Neuronal stem cell (in vitro differentiated cells): ENCODE results near the gene RPLP1.

ENCODE experiments used
- DNase-seq: peaks from one replicate; pipeline ENCODE4 v3.0.0-alpha.2; 2013; ENCODE audit warnings: low spot score
- H2AFZ ChIP-seq: one replicate; pipeline ENCODE4 v1.6.1; 2013; ENCODE audit warnings: mild to moderate bottlenecking, low read length, inconsistent platforms
- H2AK5ac ChIP-seq: 2 replicates; pipeline ENCODE4 v1.6.1; 2013; ENCODE audit warnings: low read depth, mild to moderate bottlenecking, inconsistent platforms, low read length, moderate library complexity, mixed read lengths
- H2BK120ac ChIP-seq: 2 replicates; pipeline ENCODE4 v1.6.1; 2013; ENCODE audit warnings: low read depth, mild to moderate bottlenecking, inconsistent platforms, low read length, moderate library complexity, mixed read lengths
- H2BK12ac ChIP-seq: one replicate; pipeline ENCODE4 v1.6.1; 2013; ENCODE audit warnings: low read length, inconsistent platforms
- H2BK15ac ChIP-seq: 2 replicates; pipeline ENCODE4 v1.6.1; 2013; ENCODE audit warnings: mild to moderate bottlenecking, low read length, inconsistent platforms, mixed read lengths
- H2BK5ac ChIP-seq: one replicate; pipeline ENCODE4 v1.6.1; 2013; ENCODE audit warnings: inconsistent platforms, mild to moderate bottlenecking, low read length, moderate library complexity
- H3K14ac ChIP-seq: one replicate; pipeline ENCODE4 v1.6.1; 2013; ENCODE audit warnings: low read length, inconsistent platforms
- H3K18ac ChIP-seq: 2 replicates; pipeline ENCODE4 v1.6.1; 2013; ENCODE audit warnings: low read length, inconsistent platforms
- H3K23ac ChIP-seq: 2 replicates; pipeline ENCODE4 v1.6.1; 2013; ENCODE audit warnings: low read depth, mild to moderate bottlenecking, mixed read lengths, low read length, inconsistent platforms; ENCODE audit not compliant: poor library complexity
- H3K27ac ChIP-seq: replicated peaks from 3 replicates; pipeline ENCODE4 v1.5.1; 2013; ENCODE audit warnings: low read length, inconsistent platforms
- H3K27me3 ChIP-seq, 3 experiments: 2 replicates each; pipeline ENCODE4 v1.6.1; 2013; ENCODE audit warnings: low read length in 3 of 3, mild to moderate bottlenecking in 2 of 3, inconsistent platforms in 1 of 3, low read depth in 1 of 3, mixed read lengths in 1 of 3, moderate library complexity in 1 of 3; ENCODE audit not compliant: control insufficient read depth in 3 of 3, insufficient read depth in 3 of 3
- H3K36me3 ChIP-seq, 2 donors: replicated peaks in 1 of 2; 2 replicates each; pipeline ENCODE4 v1.6.1; 2013; ENCODE audit warnings: low read length in 2 of 2; ENCODE audit not compliant: control insufficient read depth in 2 of 2, insufficient read depth in 2 of 2
- H3K4ac ChIP-seq: 2 replicates; pipeline ENCODE4 v1.6.1; 2013; ENCODE audit warnings: inconsistent platforms, mild to moderate bottlenecking, low read length, moderate library complexity
- H3K4me1 ChIP-seq, 2 donors: 1 replicate in 1 of 2; 2 replicates in 1 of 2; pipeline ENCODE4 v1.6.1; 2013; ENCODE audit warnings: low read length in 2 of 2, low read depth in 1 of 2; ENCODE audit not compliant: control insufficient read depth in 2 of 2, insufficient read depth in 1 of 2
- H3K4me2 ChIP-seq: one replicate; pipeline ENCODE4 v1.6.1; 2013; ENCODE audit warnings: mild to moderate bottlenecking, low read length, inconsistent platforms; ENCODE audit not compliant: insufficient read depth, poor library complexity, severe bottlenecking
- H3K4me3 ChIP-seq, 2 donors: 2 replicates each; pipeline ENCODE4 v1.5.1; 2013; ENCODE audit warnings: low read length in 2 of 2, mild to moderate bottlenecking in 2 of 2, inconsistent platforms in 1 of 2, moderate library complexity in 1 of 2
- H3K79me1 ChIP-seq: one replicate; pipeline ENCODE4 v1.6.1; 2013; ENCODE audit warnings: low read depth, mild to moderate bottlenecking, inconsistent platforms, low read length, moderate library complexity
- H3K9ac ChIP-seq: one replicate; pipeline ENCODE4 v1.6.1; 2013; ENCODE audit warnings: mild to moderate bottlenecking, low read depth, low read length, inconsistent platforms; ENCODE audit not compliant: poor library complexity
- H3K9me3 ChIP-seq, 2 donors: replicated peaks in 1 of 2; 2 replicates each; pipeline versions ENCODE3 to v1.6.1; 2013; ENCODE audit warnings: low read length in 2 of 2, mild to moderate bottlenecking in 2 of 2, inconsistent platforms in 1 of 2, low read depth in 1 of 2, mixed read lengths in 1 of 2, moderate library complexity in 1 of 2; ENCODE audit not compliant: control insufficient read depth in 2 of 2, insufficient read depth in 1 of 2
- H4K8ac ChIP-seq: one replicate; pipeline ENCODE4 v1.6.1; 2013; ENCODE audit warnings: low read depth, mild to moderate bottlenecking, inconsistent platforms, low read length, moderate library complexity
- H4K91ac ChIP-seq: one replicate; pipeline ENCODE4 v1.6.1; 2013; ENCODE audit warnings: low read length, low read depth, mild to moderate bottlenecking, inconsistent platforms; ENCODE audit not compliant: poor library complexity
- WGBS, 2 donors: extraction: QIAGEN DNeasy Blood & Tissue Kit; methylation state at CpG; one replicate each; pipeline ENCODE4 v1.1.7; 2013; ENCODE audit warnings: missing lambda C conversion rate in 2 of 2, mixed read lengths in 1 of 2; ENCODE audit not compliant: insufficient read length in 2 of 2, insufficient replicate concordance in 1 of 2; ENCODE audit errors: extremely low coverage in 2 of 2; 5-methylcytosine and 5-hydroxymethylcytosine counted together

The RPLP1 gene

GRCh38 chr15:69436951-69437350 lies 15.7 kb upstream of the RPLP1 start:
- Histone ChIP-seq H3K14ac (no peak overlapping the region), H3K79me1 (peaks cover 3% of the 10 kb centered on the region), H3K4me3 (no peak overlapping the region), H3K9me3 (no peaks in the 10 kb centered on the region), H2BK12ac (no peak overlapping the region), H3K27ac (no peak overlapping the region), H2BK120ac (no peak overlapping the region), H2BK5ac (no peak overlapping the region), H4K8ac (no peak overlapping the region), H4K91ac (no peak overlapping the region), H3K27me3 (no peaks in the 10 kb centered on the region), H3K9ac (no peak overlapping the region), H2BK15ac (no peak overlapping the region), H3K18ac (no peak overlapping the region), H2AK5ac (no peak overlapping the region), H3K23ac (no peak overlapping the region), H3K4me1 (no peaks in the 10 kb centered on the region), H3K36me3 (peaks cover 36 to 100% of the 10 kb centered on the region in 2 donors), H3K4me2 (no peak overlapping the region), H3K4ac (no peak overlapping the region), H2AFZ (no peak overlapping the region)
- WGBS, 2 donors, result no CpG with 5 or more reads among the region's 4 CpGs
- DNase-seq, result no peak

- no CpG with 5 or more reads among the region's 4 CpGs for WGBS, 2 donors
- H3K9me3 ChIP-seq, result no peaks in the 10 kb centered on the region
- H2BK5ac ChIP-seq, result no peak overlapping the region
- no peak overlapping the region for H3K9ac ChIP-seq
- no peak overlapping the region for H2BK120ac ChIP-seq
- H4K91ac ChIP-seq, result no peak overlapping the region
- DNase-seq, result no peak
- H3K36me3 ChIP-seq, result peaks cover 27 to 100% of the 10 kb centered on the region in 2 donors
- H3K18ac ChIP-seq, result no peak overlapping the region
- no peak overlapping the region for H3K27ac ChIP-seq
- H3K23ac ChIP-seq, result no peak overlapping the region
- H3K4me1 ChIP-seq, result no peaks in the 10 kb centered on the region
- H2AK5ac ChIP-seq, result no peak overlapping the region
- H3K14ac ChIP-seq, result no peak overlapping the region
- H3K4me2 ChIP-seq, result no peak overlapping the region
- H4K8ac ChIP-seq, result no peak overlapping the region
- no peak overlapping the region for H3K4ac ChIP-seq
- H3K27me3 ChIP-seq, result no peaks in the 10 kb centered on the region
- H2BK15ac ChIP-seq, result no peak overlapping the region
- H2AFZ ChIP-seq, result no peak overlapping the region
- no peak overlapping the region for H3K4me3 ChIP-seq
- peaks cover 3% of the 10 kb centered on the region for H3K79me1 ChIP-seq
- no peak overlapping the region for H2BK12ac ChIP-seq
Observed at GRCh38 chr15:69439623-69440022, 13.0 kb upstream of the RPLP1 start.

GRCh38 chr15:69443032-69443611 lies 9.5 kb upstream of the RPLP1 start:
- no peak overlapping the region for H3K23ac ChIP-seq
- no peak overlapping the region for H3K9ac ChIP-seq
- no peak overlapping the region for H3K4me2 ChIP-seq
- H3K79me1 ChIP-seq, result peaks cover 3% of the 10 kb centered on the region
- H3K4ac ChIP-seq, result no peak overlapping the region
- H4K91ac ChIP-seq, result no peak overlapping the region
- DNase-seq, result no peak
- H3K4me1 ChIP-seq, result no peaks in the 10 kb centered on the region
- no CpG with 5 or more reads among the region's 5 CpGs for WGBS, 2 donors
- H3K36me3 ChIP-seq, result peaks cover 32 to 100% of the 10 kb centered on the region in 2 donors
- no peak overlapping the region for H3K27ac ChIP-seq
- H2AK5ac ChIP-seq, result no peak overlapping the region
- no peak overlapping the region for H2AFZ ChIP-seq
- H2BK12ac ChIP-seq, result no peak overlapping the region
- no peak overlapping the region for H3K4me3 ChIP-seq
- no peak overlapping the region for H3K18ac ChIP-seq
- no peaks in the 10 kb centered on the region for H3K27me3 ChIP-seq
- no peak overlapping the region for H2BK120ac ChIP-seq
- H3K9me3 ChIP-seq, result no peaks in the 10 kb centered on the region
- H3K14ac ChIP-seq, result no peak overlapping the region
- H2BK15ac ChIP-seq, result no peak overlapping the region
- no peak overlapping the region for H2BK5ac ChIP-seq
- no peak overlapping the region for H4K8ac ChIP-seq

GRCh38 chr15:69444686-69445085 lies 7.9 kb upstream of the RPLP1 start:
- Histone ChIP-seq H4K8ac (no peak overlapping the region), H3K27me3 (no peaks in the 10 kb centered on the region), H3K36me3 (peaks cover 27 to 96% of the 10 kb centered on the region in 2 donors), H3K4me1 (no peaks in the 10 kb centered on the region), H2BK5ac (no peak overlapping the region), H2BK120ac (no peak overlapping the region), H3K18ac (no peak overlapping the region), H3K79me1 (peaks cover 3% of the 10 kb centered on the region), H3K4ac (no peak overlapping the region), H2BK12ac (no peak overlapping the region), H3K9me3 (no peaks in the 10 kb centered on the region), H3K4me2 (no peak overlapping the region), H3K4me3 (no peak overlapping the region), H3K23ac (no peak overlapping the region), H2AK5ac (no peak overlapping the region), H2BK15ac (no peak overlapping the region), H3K9ac (no peak overlapping the region), H3K27ac (no peak overlapping the region), H3K14ac (no peak overlapping the region), H2AFZ (no peak overlapping the region), H4K91ac (no peak overlapping the region)
- whole genome bisulfite sequencing, 2 donors, result no CpG with 5 or more reads among the region's 7 CpGs
- DNase-seq, result no peak
